Skeletal muscle tissue (tissue), 4 donors: ENCODE results near the gene CST4. TPM values are rescaled to one million over a fixed set of nuclear protein-coding genes. Genes with fewer than 3 reads are reported as not detected.

Experiments
- H3K27ac ChIP-seq: one replicate; pipeline ENCODE4 v1.7.0; 2013; ENCODE audit warnings: mild to moderate bottlenecking, low read depth, low read length, inconsistent platforms
- H3K27me3 ChIP-seq, 3 donors: one replicate each; pipeline ENCODE4 v1.7.0; 2013; ENCODE audit warnings: low read length in 3 of 3; ENCODE audit not compliant: control insufficient read depth in 3 of 3, insufficient read depth in 3 of 3
- H3K36me3 ChIP-seq, 3 donors: one replicate each; pipeline ENCODE4 v1.7.0; 2013; ENCODE audit warnings: low read length in 3 of 3; ENCODE audit not compliant: control insufficient read depth in 3 of 3, insufficient read depth in 3 of 3
- H3K4me1 ChIP-seq, 3 donors: one replicate each; pipeline ENCODE4 v1.7.0; 2013; ENCODE audit warnings: low read length in 3 of 3, mild to moderate bottlenecking in 3 of 3; ENCODE audit not compliant: control insufficient read depth in 3 of 3, insufficient read depth in 3 of 3
- H3K4me3 ChIP-seq, 3 donors: one replicate each; pipeline ENCODE4 v1.7.0; 2013; ENCODE audit warnings: low read length in 3 of 3
- H3K9ac ChIP-seq, 3 donors: one replicate each; pipeline ENCODE4 v1.7.0; 2013; ENCODE audit warnings: low read length in 3 of 3, mild to moderate bottlenecking in 3 of 3, moderate library complexity in 2 of 3, low read depth in 1 of 3
- H3K9me3 ChIP-seq, 3 donors: one replicate each; pipeline ENCODE4 v1.7.0; 2013; ENCODE audit warnings: low read length in 3 of 3; ENCODE audit not compliant: control insufficient read depth in 3 of 3
- total RNA-seq: library from RNA; depleted of rRNA; stranded (reverse); fragments of >200 nt; gene quantifications from one replicate; pipeline ENCODE4 v1.2.3, GENCODE V29; 2014
- donor health status: Osteomylitis.

The CST4 gene
- total RNA-seq, 1 donor from 2014 or later: not detected

GRCh38 chr20:23673209-23673608, 15.6 kb downstream of the CST4 start:
- Histone ChIP-seq H3K27ac (no peak overlapping the region), H3K9me3 (no peaks in the 10 kb centered on the region), H3K4me3 (no peak overlapping the region), H3K4me1 (no peaks in the 10 kb centered on the region), H3K36me3 (no peaks in the 10 kb centered on the region), H3K9ac (no peak overlapping the region), H3K27me3 (no peaks in the 10 kb centered on the region)

GRCh38 chr20:23672158-23672557, 16.7 kb downstream of the CST4 start:
- H3K36me3 ChIP-seq: no peaks in the 10 kb centered on the region
- H3K9ac ChIP-seq: no peak overlapping the region
- no peaks in the 10 kb centered on the region for H3K4me1 ChIP-seq
- H3K9me3 ChIP-seq: no peaks in the 10 kb centered on the region
- H3K27ac ChIP-seq: no peak overlapping the region
- H3K27me3 ChIP-seq: no peaks in the 10 kb centered on the region
- H3K4me3 ChIP-seq: no peak overlapping the region

- Histone ChIP-seq H3K9ac (no peak overlapping the region), H3K4me1 (no peaks in the 10 kb centered on the region), H3K27ac (no peak overlapping the region), H3K4me3 (no peak overlapping the region), H3K36me3 (no peaks in the 10 kb centered on the region), H3K9me3 (no peaks in the 10 kb centered on the region), H3K27me3 (no peaks in the 10 kb centered on the region)
Measured at GRCh38 chr20:23671479-23671878, 17.4 kb downstream of the CST4 start.

- Histone ChIP-seq H3K4me1 (peaks cover 0 to 3% (median 2%) of the 10 kb centered on the region in 3 donors), H3K27me3 (no peaks in the 10 kb centered on the region), H3K27ac (no peak overlapping the region), H3K9me3 (no peaks in the 10 kb centered on the region), H3K4me3 (no peak overlapping the region), H3K36me3 (no peaks in the 10 kb centered on the region), H3K9ac (no peak overlapping the region)
Measured at GRCh38 chr20:23670361-23670760, 18.5 kb downstream of the CST4 start.

GRCh38 chr20:23669866-23670265, 19.0 kb downstream of the CST4 start:
- Histone ChIP-seq H3K4me1 (peaks cover 0 to 3% (median 2%) of the 10 kb centered on the region in 3 donors), H3K9ac (no peak overlapping the region), H3K9me3 (no peaks in the 10 kb centered on the region), H3K27me3 (no peaks in the 10 kb centered on the region), H3K4me3 (no peak overlapping the region), H3K27ac (no peak overlapping the region), H3K36me3 (no peaks in the 10 kb centered on the region)

- H3K4me3 ChIP-seq: no peak overlapping the region
- no peak overlapping the region for H3K27ac ChIP-seq
- no peaks in the 10 kb centered on the region for H3K27me3 ChIP-seq
- no peak overlapping the region for H3K9ac ChIP-seq
- peaks cover 0 to 3% (median 2%) of the 10 kb centered on the region in 3 donors for H3K4me1 ChIP-seq
- H3K36me3 ChIP-seq: no peaks in the 10 kb centered on the region
- no peaks in the 10 kb centered on the region for H3K9me3 ChIP-seq
Measured at GRCh38 chr20:23669327-23669726, 19.5 kb downstream of the CST4 start.

- H3K36me3 ChIP-seq: no peaks in the 10 kb centered on the region
- no peak overlapping the region for H3K4me3 ChIP-seq
- no peaks in the 10 kb centered on the region for H3K27me3 ChIP-seq
- no peaks in the 10 kb centered on the region for H3K9me3 ChIP-seq
- no peak overlapping the region for H3K9ac ChIP-seq
- no peak overlapping the region for H3K27ac ChIP-seq
- H3K4me1 ChIP-seq: peaks cover 0 to 3% (median 2%) of the 10 kb centered on the region in 3 donors
Measured at GRCh38 chr20:23668477-23668951, 20.3 kb downstream of the CST4 start.

- Histone ChIP-seq H3K9ac (no peak overlapping the region), H3K9me3 (no peaks in the 10 kb centered on the region), H3K36me3 (no peaks in the 10 kb centered on the region), H3K27me3 (no peaks in the 10 kb centered on the region), H3K4me3 (no peak overlapping the region), H3K4me1 (peaks cover 0 to 3% (median 2%) of the 10 kb centered on the region in 3 donors), H3K27ac (no peak overlapping the region)
Measured at GRCh38 chr20:23667666-23668065, 21.2 kb downstream of the CST4 start.

GRCh38 chr20:23666698-23667097, 22.1 kb downstream of the CST4 start:
- Histone ChIP-seq H3K4me1 (peaks cover 0 to 3% (median 2%) of the 10 kb centered on the region in 3 donors), H3K27ac (no peak overlapping the region)

GRCh38 chr20:23666189-23666588, 22.6 kb downstream of the CST4 start:
- no peak overlapping the region for H3K9ac ChIP-seq
- H3K4me1 ChIP-seq: peaks cover 0 to 5% (median 3%) of the 10 kb centered on the region in 3 donors
- H3K27ac ChIP-seq: no peak overlapping the region
- no peaks in the 10 kb centered on the region for H3K36me3 ChIP-seq
- no peaks in the 10 kb centered on the region for H3K9me3 ChIP-seq
- no peaks in the 10 kb centered on the region for H3K27me3 ChIP-seq
- H3K4me3 ChIP-seq: no peak overlapping the region

More at GRCh38 chr20:23666698-23667097, 22.1 kb downstream of the CST4 start:
- no peaks in the 10 kb centered on the region for H3K9me3 ChIP-seq
- H3K9ac ChIP-seq: no peak overlapping the region
- H3K4me3 ChIP-seq: no peak overlapping the region
- H3K36me3 ChIP-seq: no peaks in the 10 kb centered on the region
- H3K27me3 ChIP-seq: no peaks in the 10 kb centered on the region
